A673 (cell line): Measurements from ENCODE around the gene IFRD1. TPM values are rescaled to one million over a fixed set of nuclear protein-coding genes. Genes with fewer than 3 reads are reported as not detected.

Experiments used
- BruUV-seq: library from RNA; stranded (reverse); fragments of 400-500 nt; replicated peaks from 2 replicates; lab custom pipeline; 2021; lab: Mats Ljungman, UMichigan
- CTCF ChIA-PET: fragments of 300-600 bp; sonication (Branson Sonifier 250); formaldehyde crosslinking; loops from one replicate; lab custom pipeline; 2022; ENCODE audit warnings: antibody characterized with exemption; lab: Charles Lee
- POLR2A ChIA-PET: fragments of 300-600 bp; sonication (Branson Sonifier 250); formaldehyde crosslinking; loops from one replicate; lab custom pipeline; 2022; ENCODE audit warnings: antibody characterized with exemption; ENCODE audit not compliant: low non-redundant PET; lab: Charles Lee
- DNase-seq: peaks from one replicate; pipeline ENCODE4 v3.0.0-alpha.2; 2015; ENCODE audit warnings: low spot score
- H3K27ac ChIP-seq: fragments of 200-600 bp; sonication (generic); 2 replicates; pipeline ENCODE4 v1.5.1; 2016; ENCODE audit warnings: mixed run types, low read depth, mild to moderate bottlenecking, mixed read lengths, antibody characterized with exemption, low read length; ENCODE audit not compliant: poor library complexity, severe bottlenecking
- H3K27me3 ChIP-seq: fragments of 200-600 bp; sonication (generic); replicated peaks from 2 replicates; pipeline ENCODE4 v1.6.1; 2017; ENCODE audit warnings: mixed run types, low read depth, mild to moderate bottlenecking, mixed read lengths, antibody characterized with exemption, low read length; ENCODE audit not compliant: insufficient read depth, poor library complexity
- H3K36me3 ChIP-seq: fragments of 200-600 bp; sonication (generic); 2 replicates; pipeline ENCODE4 v1.6.1; 2016; ENCODE audit warnings: mixed run types, mild to moderate bottlenecking, mixed read lengths, antibody characterized with exemption, low read length; ENCODE audit not compliant: insufficient read depth, poor library complexity, severe bottlenecking
- H3K4me1 ChIP-seq: fragments of 200-600 bp; sonication (generic); 2 replicates; pipeline ENCODE4 v1.6.1; 2017; ENCODE audit warnings: mixed run types, mild to moderate bottlenecking, mixed read lengths, antibody characterized with exemption, low read length; ENCODE audit not compliant: insufficient read depth, poor library complexity, severe bottlenecking
- H3K4me3 ChIP-seq: fragments of 200-600 bp; sonication (generic); 2 replicates; pipeline ENCODE4 v1.5.1; 2016; ENCODE audit warnings: low read depth, mixed run types, mild to moderate bottlenecking, mixed read lengths, low read length; ENCODE audit not compliant: poor library complexity, severe bottlenecking
- H3K9me3 ChIP-seq: fragments of 200-600 bp; sonication (generic); 2 replicates; pipeline ENCODE4 v1.6.1; 2016; ENCODE audit warnings: mixed run types, low read depth, mild to moderate bottlenecking, mixed read lengths, antibody characterized with exemption, low read length; ENCODE audit not compliant: poor library complexity, severe bottlenecking
- CTCF ChIP-seq: fragments of 300-800, 200-600 bp; sonication (generic); conservative IDR thresholded peaks from 2 replicates; pipeline ENCODE4 v1.5.1; 2017; ENCODE audit warnings: low read depth, mild to moderate bottlenecking, antibody characterized with exemption, low read length, moderate library complexity, mixed read lengths
- EZH2 ChIP-seq: fragments of 200-600 bp; sonication (generic); IDR thresholded peaks from 2 replicates; pipeline ENCODE4 v1.6.1; 2017; ENCODE audit warnings: borderline replicate concordance, low read depth, mild to moderate bottlenecking, mixed read lengths, antibody characterized with exemption, low read length; ENCODE audit not compliant: poor library complexity, severe bottlenecking
- intact Hi-C: fragments of 100-400 bp; cut with micrococcal nuclease; formaldehyde crosslinking; loops from one replicate; pipeline ENCODE4 v1.10.0; 2022; ENCODE audit not compliant: unreplicated experiment
- total RNA-seq: library from RNA; stranded (reverse); gene quantifications from 2 replicates; pipeline ENCODE4 v1.2.3, GENCODE V29; 2021

IFRD1 gene
- total RNA-seq, 1 experiment from 2014 or later = 79.9 TPM

- BruUV-seq = no TSS peak
- intact Hi-C loops = no loop called here
- DNase-seq = no peak
- H3K4me3 ChIP-seq = no peak overlapping the region
- TF ChIP-seq EZH2 = no peak
- no peak for TF ChIP-seq CTCF
- H3K36me3 ChIP-seq = no peaks in the 10 kb centered on the region
- no peaks in the 10 kb centered on the region for H3K27me3 ChIP-seq
- POLR2A ChIA-PET = no interaction called here
- no peaks in the 10 kb centered on the region for H3K4me1 ChIP-seq
- no peak overlapping the region for H3K27ac ChIP-seq
- no peaks in the 10 kb centered on the region for H3K9me3 ChIP-seq
- CTCF ChIA-PET = interaction anchor here (0.7 kb wide), 1 partner anchor 713 kb away, joined by 3 read pairs; no protein-coding TSS in a partner anchor
These were observed 2.9 kb upstream of the IFRD1 start for GRCh38 chr7:112447406-112447805.

GRCh38 chr7:112448381-112448780, 1.9 kb upstream of the IFRD1 start:
- H3K27me3 ChIP-seq = no peaks in the 10 kb centered on the region
- no peak for DNase-seq
- no peaks in the 10 kb centered on the region for H3K9me3 ChIP-seq
- H3K27ac ChIP-seq = no peak overlapping the region
- H3K4me3 ChIP-seq = no peak overlapping the region
- peaks cover 9% of the 10 kb centered on the region for H3K4me1 ChIP-seq
- H3K36me3 ChIP-seq = no peaks in the 10 kb centered on the region
- CTCF ChIA-PET = no interaction called here
- POLR2A ChIA-PET = no interaction called here
- intact Hi-C loops = no loop called here
- TF ChIP-seq CTCF = no peak
- TF ChIP-seq EZH2 = no peak
- no TSS peak for BruUV-seq

GRCh38 chr7:112448891-112449290, 1.4 kb upstream of the IFRD1 start:
- CTCF ChIA-PET = no interaction called here
- H3K4me3 ChIP-seq = no peak overlapping the region
- H3K9me3 ChIP-seq = no peaks in the 10 kb centered on the region
- intact Hi-C loops = no loop called here
- H3K27me3 ChIP-seq = no peaks in the 10 kb centered on the region
- DNase-seq = no peak
- TF ChIP-seq EZH2 (no peak), CTCF (no peak)
- no TSS peak for BruUV-seq
- no peaks in the 10 kb centered on the region for H3K36me3 ChIP-seq
- POLR2A ChIA-PET = no interaction called here
- H3K27ac ChIP-seq = no peak overlapping the region
- peaks cover 14% of the 10 kb centered on the region for H3K4me1 ChIP-seq
